G401.6 (cell line): ENCODE measurements around the gene PHTF2.

ENCODE experiments used
- FAIRE-seq: peaks from 2 replicates; lab custom pipeline; 2012; peaks lifted over from hg19 to GRCh38; lab: Jason Lieb, UNC

The PHTF2 gene

GRCh38 chr7:77877791-77878190, 79.2 kb downstream of the PHTF2 start:
- FAIRE-seq: no peak

- FAIRE-seq: no peak
These were observed 79.9 kb downstream of the PHTF2 start for GRCh38 chr7:77878500-77878899.

GRCh38 chr7:77879272-77879671, 80.7 kb downstream of the PHTF2 start:
- no peak for FAIRE-seq

GRCh38 chr7:77881871-77882270, 83.3 kb downstream of the PHTF2 start:
- FAIRE-seq: no peak

- FAIRE-seq: no peak
These were observed 86.6 kb downstream of the PHTF2 start for GRCh38 chr7:77885155-77885554.

GRCh38 chr7:77887567-77887966, 89.0 kb downstream of the PHTF2 start:
- no peak for FAIRE-seq

GRCh38 chr7:77888998-77889397, 90.4 kb downstream of the PHTF2 start:
- FAIRE-seq: no peak

GRCh38 chr7:77893813-77894212, 95.2 kb downstream of the PHTF2 start:
- FAIRE-seq: no peak

- FAIRE-seq: no peak
These were observed 96.1 kb downstream of the PHTF2 start for GRCh38 chr7:77894574-77895091.

GRCh38 chr7:77895905-77896304, 97.3 kb downstream of the PHTF2 start:
- FAIRE-seq: no peak

GRCh38 chr7:77897004-77897547, 98.5 kb downstream of the PHTF2 start:
- FAIRE-seq: peak; percentile 91

- no peak for FAIRE-seq
These were observed 100.9 kb downstream of the PHTF2 start for GRCh38 chr7:77899516-77899915.

GRCh38 chr7:77903597-77903996, 105.0 kb downstream of the PHTF2 start:
- FAIRE-seq: no peak

- no peak for FAIRE-seq
These were observed 105.7 kb downstream of the PHTF2 start for GRCh38 chr7:77904252-77904651.

GRCh38 chr7:77907281-77907680, 108.7 kb downstream of the PHTF2 start:
- FAIRE-seq: no peak

- FAIRE-seq: no peak
These were observed 110.1 kb downstream of the PHTF2 start for GRCh38 chr7:77908664-77909063.

GRCh38 chr7:77910124-77910523, 111.6 kb downstream of the PHTF2 start:
- FAIRE-seq: peak; percentile 40

GRCh38 chr7:77912293-77912692, 113.7 kb downstream of the PHTF2 start:
- FAIRE-seq: no peak

GRCh38 chr7:77913977-77914607, 115.5 kb downstream of the PHTF2 start:
- FAIRE-seq: no peak

GRCh38 chr7:77917500-77918262, 119.1 kb downstream of the PHTF2 start:
- FAIRE-seq: no peak

GRCh38 chr7:77918676-77919075, 120.1 kb downstream of the PHTF2 start:
- FAIRE-seq: no peak

GRCh38 chr7:77923419-77923818, 124.8 kb downstream of the PHTF2 start:
- no peak for FAIRE-seq

GRCh38 chr7:77930496-77930895, 131.9 kb downstream of the PHTF2 start:
- FAIRE-seq: no peak

- FAIRE-seq: no peak
These were observed 133.3 kb downstream of the PHTF2 start for GRCh38 chr7:77931841-77932240.
